HG02943 (cell line): ENCODE data around the gene NRDC.

Experiments
- ATAC-seq: cut with Tn5 transposase; IDR thresholded peaks from one replicate; pipeline ENCODE4 v1.9.1; 2021; ENCODE audit warnings: mild to moderate bottlenecking, low read depth, moderate library complexity; ENCODE audit not compliant: unreplicated experiment

The NRDC gene

GRCh38 chr1:51776408-51776807 lies 102.1 kb downstream of the NRDC start:
- no peak for ATAC-seq

- no peak for ATAC-seq
These were observed 109.4 kb downstream of the NRDC start for GRCh38 chr1:51768971-51769588.

DNA sequence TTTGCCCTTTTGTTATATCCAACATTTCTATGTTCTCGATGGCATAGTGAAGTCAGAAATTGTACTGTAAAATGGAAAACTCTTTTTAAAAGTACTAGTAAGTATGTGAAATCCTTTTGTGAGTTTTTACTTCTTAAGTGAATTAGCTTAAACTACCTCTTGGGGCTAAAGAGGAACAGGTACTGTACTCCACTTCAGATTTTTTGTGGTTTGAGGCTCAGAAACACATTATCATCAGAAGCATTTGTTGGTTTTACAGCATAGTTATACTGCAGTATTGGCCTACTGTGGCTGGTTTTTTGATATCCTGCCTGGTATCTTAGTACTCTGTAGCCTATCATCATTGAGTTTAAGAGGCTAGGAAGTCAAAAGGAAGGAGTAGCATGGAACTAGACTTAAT lies 117.2 kb downstream of the NRDC start:
- no peak for ATAC-seq

GRCh38 chr1:51760872-51761271 lies 117.7 kb downstream of the NRDC start:
- ATAC-seq: no peak

GRCh38 chr1:51758310-51758709 lies 120.2 kb downstream of the NRDC start:
- no peak for ATAC-seq

DNA sequence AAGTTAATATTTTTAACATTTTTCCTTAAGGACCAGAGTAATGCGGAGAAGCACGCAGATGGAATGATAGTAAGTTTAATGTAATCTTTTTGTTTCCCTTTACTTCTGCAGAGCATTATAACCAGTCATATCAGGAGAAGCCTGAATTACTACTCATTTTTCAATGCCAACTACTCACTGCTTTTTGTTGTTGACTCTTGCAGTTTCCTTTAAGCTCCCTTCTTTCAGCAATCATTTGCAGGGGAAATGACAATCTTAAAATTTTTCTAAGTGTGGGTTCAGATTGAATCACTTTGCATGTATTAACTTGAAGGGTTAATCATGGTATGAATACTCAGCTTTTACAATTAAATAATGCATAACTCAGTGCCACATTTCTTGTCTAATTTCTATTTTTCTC lies 122.2 kb downstream of the NRDC start:
- no peak for ATAC-seq

- ATAC-seq: no peak
These were observed 123.1 kb downstream of the NRDC start for GRCh38 chr1:51755437-51755836.

DNA sequence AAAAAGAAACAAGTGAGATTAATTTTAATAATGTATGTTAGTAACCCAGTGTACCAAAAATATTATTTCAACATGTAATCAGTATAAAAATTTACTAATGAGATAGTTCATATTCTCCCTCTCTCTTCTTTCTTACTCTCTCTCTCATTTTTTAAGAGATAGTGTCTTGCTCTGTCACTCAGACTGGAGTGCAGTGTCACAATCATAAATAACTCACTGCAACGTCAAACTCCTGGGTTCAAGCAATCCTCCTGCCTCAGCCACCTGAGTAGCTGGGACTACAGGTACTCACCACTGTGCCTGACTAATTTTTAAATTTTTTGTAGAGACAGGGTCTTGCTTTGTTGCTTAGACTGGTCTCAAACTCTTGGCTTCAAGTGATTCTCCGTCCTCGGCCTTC lies 123.9 kb downstream of the NRDC start:
- ATAC-seq: no peak

- ATAC-seq: no peak
These were observed 124.6 kb downstream of the NRDC start for GRCh38 chr1:51753969-51754368.

- ATAC-seq: no peak
These were observed 126.2 kb downstream of the NRDC start for GRCh38 chr1:51752073-51752948.

- no peak for ATAC-seq
These were observed 127.8 kb downstream of the NRDC start for GRCh38 chr1:51750729-51751128.

- no peak for ATAC-seq
These were observed 128.3 kb downstream of the NRDC start for GRCh38 chr1:51750218-51750617.

DNA sequence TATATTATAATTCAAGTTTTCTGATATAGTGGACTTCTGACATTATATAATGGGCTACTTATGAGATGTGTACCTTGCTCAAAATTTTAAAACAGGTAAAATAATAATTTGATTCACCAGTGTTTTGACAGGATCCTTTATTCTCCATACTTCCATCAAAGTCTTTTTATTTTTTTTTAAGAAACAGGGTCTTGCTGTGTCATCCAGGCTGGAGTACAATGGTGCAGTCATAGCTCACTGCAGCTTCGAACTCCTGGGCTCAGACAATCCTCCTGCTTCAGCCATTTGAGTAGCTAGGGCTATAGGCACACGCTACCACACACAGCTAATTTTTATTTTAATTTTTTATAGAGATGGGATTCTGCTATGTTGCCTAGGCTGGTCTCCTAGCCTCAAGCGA lies 129.4 kb downstream of the NRDC start:
- no peak for ATAC-seq

DNA sequence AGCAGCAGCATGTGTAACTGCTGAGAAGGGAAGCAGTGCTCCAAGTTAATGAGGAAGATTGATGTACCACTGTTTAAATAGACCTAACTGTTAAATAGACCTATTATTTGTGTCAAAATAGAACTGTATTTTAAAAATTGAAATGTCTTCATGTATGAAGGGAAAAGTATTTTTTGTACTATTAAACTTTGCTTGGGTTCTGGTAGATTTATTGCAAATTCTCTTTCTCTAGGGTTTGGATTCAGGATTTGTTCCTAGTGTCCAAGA lies 133.3 kb downstream of the NRDC start:
- ATAC-seq: no peak

GRCh38 chr1:51744506-51745303 lies 133.8 kb downstream of the NRDC start:
- ATAC-seq: no peak

- ATAC-seq: no peak
These were observed 137.3 kb downstream of the NRDC start for GRCh38 chr1:51741121-51741681.

GRCh38 chr1:51740652-51741051 lies 137.9 kb downstream of the NRDC start:
- ATAC-seq: no peak
